Mesothelial cell of epicardium (in vitro differentiated cells): Measurements from ENCODE around the gene CLN5. TPM values are rescaled to one million over a fixed set of nuclear protein-coding genes. Genes with fewer than 3 reads are reported as not detected.

Experiments used
- DNase-seq, 2 experiments: peaks; one replicate each; pipeline ENCODE4 v3.0.0; 2021; ENCODE audit warnings: low spot score in 2 of 2; ENCODE audit not compliant: unreplicated experiment in 2 of 2
- H3K27ac Mint-ChIP-seq: 2 replicates; pipeline ENCODE4 v1.8.0; 2021; ENCODE audit warnings: mixed read lengths
- H3K27me3 Mint-ChIP-seq: 2 replicates; pipeline ENCODE4 v1.8.0; 2021; ENCODE audit warnings: low read depth, mixed read lengths
- H3K36me3 Mint-ChIP-seq: 2 replicates; pipeline ENCODE4 v1.8.0; 2021; ENCODE audit warnings: mixed read lengths
- H3K4me1 Mint-ChIP-seq: 2 replicates; pipeline ENCODE4 v1.8.0; 2021; ENCODE audit warnings: mixed read lengths
- H3K4me3 Mint-ChIP-seq: 2 replicates; pipeline ENCODE4 v1.8.0; 2021; ENCODE audit warnings: mild to moderate bottlenecking, moderate library complexity, mixed read lengths
- H3K9me3 Mint-ChIP-seq: 2 replicates; pipeline ENCODE4 v1.8.0; 2021; ENCODE audit warnings: mixed read lengths
- CTCF ChIP-seq: fragments of 200-600 bp; sonication (generic); IDR thresholded peaks from one replicate; pipeline ENCODE4 v1.5.0; 2021; ENCODE audit warnings: antibody characterized with exemption; ENCODE audit not compliant: unreplicated experiment
- total RNA-seq: library from RNA; stranded (reverse); gene quantifications from 3 replicates; pipeline ENCODE4 v1.2.1, GENCODE V29; 2021

CLN5 gene
- total RNA-seq, result 22.6 to 26.6 TPM (median 23.8 TPM) in 3 replicates

GRCh38 chr13:76991796-76992547 is at the start of gene CLN5:
Gene CLN5, plus strand, starts transcription at chr13:76992081. Its CDS starts 18 bp downstream, at chr13:76992099.
- no peak for TF ChIP-seq CTCF
- Mint-ChIP-seq H3K9me3 (no peaks in the 10 kb centered on the region), H3K27ac (peak within 1 kb of the TSS; percentile 96), H3K27me3 (peaks cover 8% of the 10 kb centered on the region), H3K4me1 (peaks cover 24% of the 10 kb centered on the region), H3K36me3 (peaks cover 8% of the 10 kb centered on the region), H3K4me3 (peak within 1 kb of the TSS; percentile 95)
- peak; percentile 83 to 89 for DNase-seq

GRCh38 chr13:76942363-76942762 is 49.5 kb upstream of the CLN5 start:
- no peak overlapping the region for H3K4me3 Mint-ChIP-seq
- no peak for DNase-seq
- no peak for TF ChIP-seq CTCF
- no peak overlapping the region for H3K27ac Mint-ChIP-seq
- no peaks in the 10 kb centered on the region for H3K27me3 Mint-ChIP-seq
- H3K36me3 Mint-ChIP-seq, result no peaks in the 10 kb centered on the region
- H3K9me3 Mint-ChIP-seq, result peaks cover 13% of the 10 kb centered on the region
- peaks cover 3% of the 10 kb centered on the region for H3K4me1 Mint-ChIP-seq

- no peak for DNase-seq
- Mint-ChIP-seq H3K9me3 (peaks cover 8% of the 10 kb centered on the region), H3K4me3 (no peak overlapping the region), H3K27me3 (peaks cover 4% of the 10 kb centered on the region), H3K27ac (no peak overlapping the region), H3K36me3 (no peaks in the 10 kb centered on the region), H3K4me1 (peaks cover 3% of the 10 kb centered on the region)
- TF ChIP-seq CTCF, result no peak
These were observed 48.2 kb upstream of the CLN5 start for GRCh38 chr13:76943646-76944045.

GRCh38 chr13:76944456-76944855 is 47.4 kb upstream of the CLN5 start:
- DNase-seq, result no peak
- H3K36me3 Mint-ChIP-seq, result no peaks in the 10 kb centered on the region
- peaks cover 8% of the 10 kb centered on the region for H3K9me3 Mint-ChIP-seq
- H3K4me3 Mint-ChIP-seq, result no peak overlapping the region
- TF ChIP-seq CTCF, result no peak
- no peak overlapping the region for H3K27ac Mint-ChIP-seq
- peaks cover 9% of the 10 kb centered on the region for H3K27me3 Mint-ChIP-seq
- peaks cover 3% of the 10 kb centered on the region for H3K4me1 Mint-ChIP-seq

- Mint-ChIP-seq H3K4me1 (peaks cover under 1% of the 10 kb centered on the region), H3K4me3 (no peak within 1 kb of the TSS), H3K36me3 (no peaks in the 10 kb centered on the region), H3K27me3 (peaks cover 34% of the 10 kb centered on the region), H3K27ac (no peak within 1 kb of the TSS), H3K9me3 (peaks cover 8% of the 10 kb centered on the region)
- TF ChIP-seq CTCF, result no peak
- no peak for DNase-seq
These were observed 43.7 kb upstream of the CLN5 start, which contains the start of gene ACOD1 for GRCh38 chr13:76948149-76948548. Gene ACOD1, plus strand, starts transcription at chr13:76948511. Its CDS starts 48 bp downstream, at chr13:76948559.
